Measurements from ENCODE around the gene ALOX15. TPM values are rescaled to one million over a fixed set of nuclear protein-coding genes. Genes with fewer than 3 reads are reported as not detected.

The ALOX15 gene
- polyA plus RNA-seq, 1 donor from 2014 or later = 0.12 TPM

DNA sequence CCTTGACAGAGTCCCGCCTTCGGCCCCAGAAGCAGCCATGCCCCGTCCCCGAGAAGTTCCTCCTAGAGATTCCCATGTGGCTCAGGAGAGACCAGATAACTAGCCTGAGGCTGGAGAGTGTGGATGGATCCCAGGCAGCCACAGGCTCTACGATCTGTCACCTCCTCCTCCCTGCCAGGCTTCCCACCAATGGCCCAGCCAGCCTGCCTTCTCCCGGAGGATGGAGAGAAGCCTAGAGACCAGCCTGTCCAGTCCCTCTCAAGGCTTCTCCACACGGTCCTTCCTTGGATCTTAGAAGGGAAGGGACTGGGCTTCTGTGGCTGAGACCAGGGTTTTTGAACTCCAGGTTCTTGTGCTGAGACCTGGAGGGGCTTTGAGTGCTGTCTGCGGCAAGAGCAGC is 58.8 kb downstream of the ALOX15 start:
- H3K79me2 ChIP-seq (replicated peaks; ENCODE audit: insufficient read depth, low read length) = no peaks in the 10 kb centered on the region
- H3K36me3 ChIP-seq (ENCODE audit: insufficient read depth, low read length) = no peaks in the 10 kb centered on the region
- TF ChIP-seq REST (IDR thresholded peaks at IDR 0.05; ENCODE audit: borderline replicate concordance) (no peak), EP300 (conservative IDR thresholded peaks at IDR 0.05; ENCODE audit: poor library complexity, severe bottlenecking) (no peak), MXI1 (conservative IDR thresholded peaks at IDR 0.05; ENCODE audit: poor library complexity, severe bottlenecking) (no peak), SMC3 (conservative IDR thresholded peaks at IDR 0.05; ENCODE audit: poor library complexity) (no peak), TAF1 (IDR thresholded peaks at IDR 0.05; ENCODE audit: low read depth) (no peak), POLR2AphosphoS5 (IDR thresholded peaks at IDR 0.05) (no peak), EZH2 (IDR thresholded peaks at IDR 0.05; ENCODE audit: borderline replicate concordance, insufficient read depth, low read length, poor library complexity, severe bottlenecking) (no peak), RAD21 (conservative IDR thresholded peaks at IDR 0.05) (no peak)
- TF ChIP-seq, protein P1, sequence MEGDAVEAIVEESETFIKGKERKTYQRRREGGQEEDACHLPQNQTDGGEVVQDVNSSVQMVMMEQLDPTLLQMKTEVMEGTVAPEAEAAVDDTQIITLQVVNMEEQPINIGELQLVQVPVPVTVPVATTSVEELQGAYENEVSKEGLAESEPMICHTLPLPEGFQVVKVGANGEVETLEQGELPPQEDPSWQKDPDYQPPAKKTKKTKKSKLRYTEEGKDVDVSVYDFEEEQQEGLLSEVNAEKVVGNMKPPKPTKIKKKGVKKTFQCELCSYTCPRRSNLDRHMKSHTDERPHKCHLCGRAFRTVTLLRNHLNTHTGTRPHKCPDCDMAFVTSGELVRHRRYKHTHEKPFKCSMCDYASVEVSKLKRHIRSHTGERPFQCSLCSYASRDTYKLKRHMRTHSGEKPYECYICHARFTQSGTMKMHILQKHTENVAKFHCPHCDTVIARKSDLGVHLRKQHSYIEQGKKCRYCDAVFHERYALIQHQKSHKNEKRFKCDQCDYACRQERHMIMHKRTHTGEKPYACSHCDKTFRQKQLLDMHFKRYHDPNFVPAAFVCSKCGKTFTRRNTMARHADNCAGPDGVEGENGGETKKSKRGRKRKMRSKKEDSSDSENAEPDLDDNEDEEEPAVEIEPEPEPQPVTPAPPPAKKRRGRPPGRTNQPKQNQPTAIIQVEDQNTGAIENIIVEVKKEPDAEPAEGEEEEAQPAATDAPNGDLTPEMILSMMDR (IDR thresholded peaks at IDR 0.05; ENCODE audit: poor library complexity, severe bottlenecking) = no peak
- no peak overlapping the region for H2AFZ ChIP-seq (ENCODE audit: low read depth, low read length)
- peaks cover 29% of the 10 kb centered on the region for H3K27me3 ChIP-seq (ENCODE audit: insufficient read depth, low read depth, low read length)
- H3K27ac ChIP-seq (ENCODE audit: low read length) = no peak overlapping the region
- no peaks in the 10 kb centered on the region for H4K20me1 ChIP-seq (ENCODE audit: insufficient read depth)
- H3K9me2 ChIP-seq (ENCODE audit: insufficient read depth, low read length) = no peaks in the 10 kb centered on the region
- no peaks in the 10 kb centered on the region for H3K9me3 ChIP-seq (ENCODE audit: low read length)
- H3F3A ChIP-seq (ENCODE audit: insufficient read depth, low read length, poor library complexity, severe bottlenecking) = no peaks in the 10 kb centered on the region
- no peak overlapping the region for H3K4me3 ChIP-seq (ENCODE audit: low read length)
- no peak overlapping the region for H3K4me2 ChIP-seq (ENCODE audit: low read length)
- H3K9ac ChIP-seq (ENCODE audit: low read length) = no peak overlapping the region

GRCh38 chr17:4582101-4582501 is 59.4 kb downstream of the ALOX15 start:
- Histone ChIP-seq H3K9ac (ENCODE audit: low read length) (no peak overlapping the region), H3K79me2 (replicated peaks; ENCODE audit: insufficient read depth, low read length) (no peaks in the 10 kb centered on the region), H3K27me3 (ENCODE audit: insufficient read depth, low read depth, low read length) (peaks cover 29% of the 10 kb centered on the region), H3F3A (ENCODE audit: insufficient read depth, low read length, poor library complexity, severe bottlenecking) (no peaks in the 10 kb centered on the region), H3K4me3 (ENCODE audit: low read length) (no peak overlapping the region), H4K20me1 (ENCODE audit: insufficient read depth) (no peaks in the 10 kb centered on the region), H3K36me3 (ENCODE audit: insufficient read depth, low read length) (no peaks in the 10 kb centered on the region), H3K9me2 (ENCODE audit: insufficient read depth, low read length) (no peaks in the 10 kb centered on the region), H3K4me2 (ENCODE audit: low read length) (no peak overlapping the region), H3K27ac (ENCODE audit: low read length) (no peak overlapping the region), H3K9me3 (ENCODE audit: low read length) (no peaks in the 10 kb centered on the region), H2AFZ (ENCODE audit: low read depth, low read length) (no peak overlapping the region)
- TF ChIP-seq EZH2 (IDR thresholded peaks at IDR 0.05; ENCODE audit: borderline replicate concordance, insufficient read depth, low read length, poor library complexity, severe bottlenecking) = no peak
- TF ChIP-seq REST (IDR thresholded peaks at IDR 0.05; ENCODE audit: borderline replicate concordance) = no peak
- no peak for TF ChIP-seq POLR2AphosphoS5 (IDR thresholded peaks at IDR 0.05)

Small RNA genes within 50 kb of the gene (small RNA-seq; reads per million reads assigned to genes)
- gene RNU6-955P = 0 reads per million in 3 experiments

Other genes starting within 250 kb of the ALOX15 start
- gene SPNS3, start 207.7 kb downstream of the ALOX15 start, polyA plus RNA-seq = not detected in 2 replicates
- gene SPNS2, start 142.8 kb downstream of the ALOX15 start, polyA plus RNA-seq = 39.7 and 57.5 TPM in 2 replicates
- 15.6 and 21.0 TPM in 2 replicates for gene MYBBP1A, start 86.3 kb downstream of the ALOX15 start, polyA plus RNA-seq
- gene GGT6, start 81.1 kb downstream of the ALOX15 start, polyA plus RNA-seq = not detected in 2 replicates
- gene SMTNL2, start 57.1 kb downstream of the ALOX15 start, polyA plus RNA-seq = 0.54 and 0.81 TPM in 2 replicates
- 15.9 and 24.7 TPM in 2 replicates for gene PELP1, start 62.5 kb upstream of the ALOX15 start, polyA plus RNA-seq
- 28.3 and 34.1 TPM in 2 replicates for gene ARRB2, start 69.0 kb upstream of the ALOX15 start, polyA plus RNA-seq
- gene MED11, start 89.8 kb upstream of the ALOX15 start, polyA plus RNA-seq = 17.2 and 20.5 TPM in 2 replicates
- gene ZMYND15, start 98.2 kb upstream of the ALOX15 start, polyA plus RNA-seq = not detected in 2 replicates
- not detected in 2 replicates for gene CXCL16, start 98.2 kb upstream of the ALOX15 start, polyA plus RNA-seq
- not detected in 2 replicates for gene TM4SF5, start 130.2 kb upstream of the ALOX15 start, polyA plus RNA-seq
- 1.6 TPM in 1 of 2 replicates, not detected in the other for gene VMO1, start 144.7 kb upstream of the ALOX15 start, polyA plus RNA-seq
- gene GLTPD2, start 147.3 kb upstream of the ALOX15 start, polyA plus RNA-seq = 2.6 TPM in 1 of 2 replicates, not detected in the other
- 175 and 194 TPM in 2 replicates for gene PSMB6, start 154.5 kb upstream of the ALOX15 start, polyA plus RNA-seq
- 2.0 and 3.9 TPM in 2 replicates for gene PLD2, start 165.5 kb upstream of the ALOX15 start, polyA plus RNA-seq
- 38.1 and 51.4 TPM in 2 replicates for gene MINK1, start 191.7 kb upstream of the ALOX15 start, polyA plus RNA-seq

All from neural cell (in vitro differentiated cells).